Lower leg skin (tissue), 3 donors: Measurements from ENCODE around the gene VAMP7.

Source experiments
- CTCF ChIP-seq, 3 donors: fragments of 450-650 bp; IDR thresholded peaks; one replicate each; pipeline ENCODE4 v1.5.1; 2016; ENCODE audit warnings: antibody characterized with exemption in 3 of 3, mild to moderate bottlenecking in 3 of 3, moderate library complexity in 2 of 3
- POLR2A ChIP-seq, 2 donors: fragments of 450-650 bp; IDR thresholded peaks; one replicate each; pipeline ENCODE4 v1.6.1; 2016 to 2017; ENCODE audit warnings: antibody characterized with exemption in 2 of 2, mild to moderate bottlenecking in 1 of 2, moderate library complexity in 1 of 2

GRCh38 chrX:155900765-155901164 is 19.6 kb downstream of the VAMP7 start:
- TF ChIP-seq CTCF (IDR thresholded peaks at IDR 0.05) (no peak), POLR2A (IDR thresholded peaks at IDR 0.05) (no peak)
